Omental fat pad (tissue), 4 donors: ENCODE results near the gene PPP1R1C. TPM values are rescaled to one million over a fixed set of nuclear protein-coding genes. Genes with fewer than 3 reads are reported as not detected.

Experiments
- ATAC-seq: fragments of 150-250 bp; one replicate; pipeline ENCODE4 v1.9.1; 2016; ENCODE audit warnings: mild to moderate bottlenecking, moderate library complexity; ENCODE audit not compliant: low FRiP score
- DNase-seq: peaks from one replicate; pipeline ENCODE4 v3.0.0-alpha.2; 2019; ENCODE audit warnings: low spot score
- CTCF ChIP-seq, 3 donors: fragments of 450-650 bp; IDR thresholded peaks; one replicate each; pipeline ENCODE4 v1.5.1; 2016 to 2017; ENCODE audit warnings: antibody characterized with exemption in 3 of 3, mild to moderate bottlenecking in 3 of 3, moderate library complexity in 2 of 3
- total RNA-seq, 4 donors: library from RNA; depleted of rRNA; stranded (reverse); fragments of >200 nt; gene quantifications; one replicate each; pipeline ENCODE4 v1.1.0, GENCODE V29; 2016

The PPP1R1C gene
- total RNA-seq, 4 donors from 2014 or later = 1.1 to 1.3 TPM; not detected in 2

GRCh38 chr2:182081602-182082260, 96.1 kb downstream of the PPP1R1C start:
- DNase-seq (no peak), ATAC-seq (no peak)
- TF ChIP-seq CTCF (IDR thresholded peaks at IDR 0.05) = no peak

GRCh38 chr2:182088681-182089320, 103.1 kb downstream of the PPP1R1C start:
- TF ChIP-seq CTCF (IDR thresholded peaks at IDR 0.05) = no peak
- DNase-seq (no peak), ATAC-seq (no peak)

DNA sequence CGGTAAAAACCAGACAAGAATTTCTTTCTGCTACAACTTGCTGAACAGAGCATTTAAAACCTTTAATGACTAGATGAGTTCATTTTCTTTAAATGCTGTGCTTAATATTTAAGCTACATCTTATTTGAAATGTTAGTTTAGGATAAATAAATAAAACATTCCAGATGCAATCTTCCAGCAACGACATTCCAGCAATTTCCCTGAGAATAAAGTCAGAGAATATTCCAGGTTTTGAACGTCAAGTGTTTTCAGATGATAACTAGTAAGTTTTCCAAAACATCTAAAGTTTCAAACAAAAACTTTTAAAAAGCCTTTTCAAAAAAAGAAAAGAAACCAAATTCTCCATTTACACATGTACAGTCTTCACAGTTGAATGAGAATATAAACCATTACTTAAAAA, 104.8 kb downstream of the PPP1R1C start:
- ATAC-seq = no peak

GRCh38 chr2:182097571-182098164, 112.0 kb downstream of the PPP1R1C start:
- ATAC-seq (no peak), DNase-seq (no peak)
- TF ChIP-seq CTCF (IDR thresholded peaks at IDR 0.05) = no peak

More for the DNA sequence above, 104.8 kb downstream of the PPP1R1C start:
- no peak for DNase-seq
- TF ChIP-seq CTCF (IDR thresholded peaks at IDR 0.05) = no peak

- no peak for DNase-seq
- no peak for ATAC-seq
- no peak for TF ChIP-seq CTCF (IDR thresholded peaks at IDR 0.05)
Measured at GRCh38 chr2:182098648-182099047, 113.0 kb downstream of the PPP1R1C start.

DNA sequence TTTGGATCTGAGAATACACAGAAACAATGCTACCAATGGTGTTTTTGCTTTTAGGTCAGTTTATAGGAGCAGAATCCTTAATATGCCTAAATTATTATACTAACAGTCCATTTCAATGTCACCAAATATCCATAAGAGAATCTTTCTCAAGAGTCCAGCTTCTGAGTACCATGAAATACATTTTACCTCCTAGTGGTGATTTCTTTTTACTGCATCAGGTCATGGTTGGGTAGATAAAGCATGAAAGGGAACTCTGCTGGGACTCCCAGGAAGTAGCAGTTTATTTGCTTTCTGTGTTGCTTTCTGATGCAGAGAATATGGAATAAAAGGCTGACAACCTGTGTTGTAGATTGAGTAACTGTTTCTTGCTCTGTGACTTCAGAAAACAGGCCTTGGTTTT, 115.6 kb downstream of the PPP1R1C start:
- TF ChIP-seq CTCF (IDR thresholded peaks at IDR 0.05) = no peak
- ATAC-seq (no peak), DNase-seq (no peak)
